HepG2 (cell line): Measurements from ENCODE around the gene ADGRG4. TPM values are rescaled to one million over a fixed set of nuclear protein-coding genes. Genes with fewer than 3 reads are reported as not detected.

Source experiments
- ATAC-seq: fragments of 200-7000 bp; cut with Tn5 transposase; 3 replicates; pipeline ENCODE4 v1.9.1; 2020; ENCODE audit warnings: mild to moderate bottlenecking, moderate library complexity
- BruUV-seq: library from RNA; stranded (reverse); fragments of 400-500 nt; replicated peaks from 2 replicates; lab custom pipeline; 2021; lab: Mats Ljungman, UMichigan
- CTCF ChIA-PET: fragments of 300-600 bp; formaldehyde crosslinking; extraction: SDS; loops from one replicate; lab custom pipeline; 2021; ENCODE audit warnings: low total read pairs, inconsistent platforms, low intra/inter-chr PET ratio; lab: Yijun Ruan, JAX
- POLR2A ChIA-PET: fragments of 350-600 bp; sonication (Branson Sonifier 250); formaldehyde crosslinking; loops from one replicate; lab custom pipeline; 2020; ENCODE audit warnings: antibody characterized with exemption, inconsistent platforms; lab: Yijun Ruan, JAX
- DNase-seq: peaks from one replicate; pipeline ENCODE4 v3.0.0-alpha.2; 2015; ENCODE audit warnings: low spot score
- FAIRE-seq: peaks from 3 replicates; lab custom pipeline; 2011; peaks lifted over from hg19 to GRCh38; lab: Jason Lieb, UNC
- H2AFZ ChIP-seq: one replicate; pipeline ENCODE4 v1.6.1; 2011; ENCODE audit warnings: low read length, inconsistent platforms
- H3K27ac ChIP-seq: fragments of 300-600 bp; 3 replicates; pipeline ENCODE4 v1.8.0; 2011; ENCODE audit warnings: mixed run types, mild to moderate bottlenecking, mixed read lengths, low read length, inconsistent platforms; ENCODE audit not compliant: insufficient read depth; ENCODE audit errors: extremely low read length
- H3K27me3 ChIP-seq, 2 experiments: fragments of 200-600 bp in 1 of 2; 2 replicates in 1 of 2; 3 replicates in 1 of 2; pipeline versions ENCODE4 v1.6.0 to v1.8.0; 2011; ENCODE audit warnings: low read length in 2 of 2, mild to moderate bottlenecking in 2 of 2, moderate library complexity in 2 of 2, inconsistent platforms in 1 of 2; ENCODE audit not compliant: insufficient read depth in 2 of 2, control insufficient read depth in 1 of 2
- H3K36me3 ChIP-seq, 2 experiments: fragments of 200-600 bp in 1 of 2; replicated peaks in 1 of 2; 2 replicates in 1 of 2; 3 replicates in 1 of 2; pipeline versions ENCODE4 v1.5.1 to v1.8.0; 2011; ENCODE audit warnings: low read length in 2 of 2, inconsistent platforms in 1 of 2; ENCODE audit not compliant: insufficient read depth in 2 of 2, control insufficient read depth in 1 of 2
- H3K4me1 ChIP-seq: 2 replicates; pipeline ENCODE4 v1.5.1; 2012; ENCODE audit warnings: low read length, inconsistent platforms; ENCODE audit not compliant: insufficient read depth
- H3K4me2 ChIP-seq: 2 replicates; pipeline ENCODE4 v1.6.0; 2011; ENCODE audit warnings: low read depth, low read length, inconsistent platforms
- H3K4me3 ChIP-seq, 3 experiments: fragments of 200-600 bp in 1 of 3; sonication (generic), shearing (Covaris generic) in 1 of 3; replicated peaks in 1 of 3; 2 replicates each; pipeline ENCODE4 v1.5.1; 2011 to 2016; ENCODE audit warnings: low read length in 3 of 3, inconsistent platforms in 2 of 3, low read depth in 2 of 3, mild to moderate bottlenecking in 2 of 3, control low read depth in 1 of 3, mixed read lengths in 1 of 3; ENCODE audit not compliant: insufficient read depth in 1 of 3
- H3K79me2 ChIP-seq: one replicate; pipeline ENCODE4 v1.6.1; 2011; ENCODE audit warnings: low read length, inconsistent platforms; ENCODE audit not compliant: insufficient read depth
- H3K9ac ChIP-seq: 2 replicates; pipeline ENCODE4 v1.6.0; 2011; ENCODE audit warnings: mild to moderate bottlenecking, low read depth, low read length, inconsistent platforms; ENCODE audit not compliant: insufficient read depth
- H3K9me3 ChIP-seq: 2 replicates; pipeline ENCODE4 v1.5.1; 2012; ENCODE audit warnings: mild to moderate bottlenecking, low read length
- H4K20me1 ChIP-seq: 2 replicates; pipeline ENCODE4 v1.6.0; 2011; ENCODE audit warnings: inconsistent platforms, mild to moderate bottlenecking, low read length, moderate library complexity; ENCODE audit not compliant: insufficient read depth
- BATF2 ChIP-seq: sonication (generic); formaldehyde crosslinking; IDR thresholded peaks from 2 replicates; pipeline ENCODE4 v1.8.0; 2022; ENCODE audit warnings: mild to moderate bottlenecking, missing genetic modification reagents, moderate library complexity
- FOXO1 ChIP-seq: sonication (generic); formaldehyde crosslinking; IDR thresholded peaks from 2 replicates; pipeline ENCODE4 v1.4.0; 2020; ENCODE audit warnings: missing genetic modification reagents
- KLF13 ChIP-seq: sonication (generic); formaldehyde crosslinking; IDR thresholded peaks from 2 replicates; pipeline ENCODE4 v1.4.0; 2020; ENCODE audit warnings: mild to moderate bottlenecking, missing genetic modification reagents
- LCORL ChIP-seq, 2 experiments: fragments of 450-650 bp in 1 of 2; sonication (generic) in 1 of 2; formaldehyde crosslinking in 1 of 2; IDR thresholded peaks; 2 replicates each; pipeline versions ENCODE4 v1.5.0 to v1.6.1; 2017 to 2020; ENCODE audit warnings: antibody characterized with exemption in 1 of 2, missing genetic modification reagents in 1 of 2
- POLR2AphosphoS2 ChIP-seq: IDR thresholded peaks from 2 replicates; pipeline ENCODE4 v1.6.1; 2011; ENCODE audit warnings: low read depth, low read length, improper control_type of control experiment
- SIN3A ChIP-seq: IDR thresholded peaks from 2 replicates; pipeline ENCODE4 v1.6.1; 2011; ENCODE audit warnings: low read depth, mild to moderate bottlenecking, control low read depth, low read length, borderline replicate concordance
- THYN1 ChIP-seq: sonication (generic); formaldehyde crosslinking; IDR thresholded peaks from 2 replicates; pipeline ENCODE4 v1.8.1; 2023; ENCODE audit warnings: low read depth, mild to moderate bottlenecking, moderate library complexity, missing genetic modification reagents, borderline replicate concordance
- ZNF317 ChIP-seq: sonication (generic); formaldehyde crosslinking; IDR thresholded peaks from 2 replicates; pipeline ENCODE4 v1.5.0; 2020; ENCODE audit warnings: mild to moderate bottlenecking, missing genetic modification reagents
- ZNF513 ChIP-seq: sonication (generic); formaldehyde crosslinking; conservative IDR thresholded peaks from 2 replicates; pipeline ENCODE4 v1.5.0; 2020; ENCODE audit warnings: missing genetic modification reagents
- ZNF674 ChIP-seq: sonication (generic); formaldehyde crosslinking; IDR thresholded peaks from 2 replicates; pipeline ENCODE4 v1.5.0; 2020; ENCODE audit warnings: low read depth, mild to moderate bottlenecking, missing genetic modification reagents
- ZNF7 ChIP-seq: IDR thresholded peaks from 2 replicates; pipeline ENCODE4 v1.6.1; 2016; ENCODE audit warnings: missing biosample characterization, missing genetic modification reagents
- WGBS: methylation state at CpG from one replicate; pipeline ENCODE4 v1.1.6; 2017; ENCODE audit warnings: low lambda C conversion rate; 5-methylcytosine and 5-hydroxymethylcytosine counted together
- in situ Hi-C: cut with HindIII; loops from 2 replicates; pipeline ENCODE4 v1.10.0; 2017; ENCODE audit warnings: low pct_unique_long_range_greater_than_20kb; ENCODE audit not compliant: extremely low pct_ligation_motif_present
- intact Hi-C: fragments of 100-400 bp; cut with micrococcal nuclease; formaldehyde crosslinking; loops from one replicate; pipeline ENCODE4 v1.10.0; 2022; ENCODE audit not compliant: unreplicated experiment
- polyA plus RNA-seq, 8 experiments: library from polyadenylated mRNA; depleted of rRNA in 3 of 8; stranded (reverse) in 7 of 8; unstranded in 1 of 8; fragments of >200 nt; fragmentation: Illumina TruSeq in 4 of 8; extraction: Trizol in 4 of 8; gene quantifications; 2 replicates each; pipeline versions ENCODE4 v1.2.1 to v1.2.3, GENCODE V29; 2011 to 2016; ENCODE audit warnings: low read depth in 4 of 8, missing spikeins in 1 of 8, mixed read lengths in 1 of 8; ENCODE audit not compliant: insufficient read depth in 1 of 8
- total RNA-seq, 5 experiments: library from RNA; depleted of rRNA; stranded (reverse); fragments of >200 nt; fragmentation: Illumina TruSeq; extraction: Trizol; gene quantifications; 2 replicates each; pipeline ENCODE4 v1.2.3, GENCODE V29; 2016; ENCODE audit warnings: low read depth in 1 of 5

Gene ADGRG4
- total and polyA plus RNA-seq, 2 of the 13 experiments (the other 11 are each of a cell fraction or from before 2014, with no cell fraction given) = not detected

- H3K9me3 ChIP-seq = no peaks in the 10 kb centered on the region
- no peaks in the 10 kb centered on the region for H3K4me1 ChIP-seq
- intact Hi-C loops = no loop called here
- no peak overlapping the region for H3K4me3 ChIP-seq
- no peak overlapping the region for H3K9ac ChIP-seq
- ATAC-seq (no peak), FAIRE-seq (no peak)
- in situ Hi-C loops = no loop called here
- H3K27me3 ChIP-seq = no peaks in the 10 kb centered on the region
- CTCF ChIA-PET = no interaction called here
- H4K20me1 ChIP-seq = no peaks in the 10 kb centered on the region
- no peak overlapping the region for H3K4me2 ChIP-seq
- H3K36me3 ChIP-seq = no peaks in the 10 kb centered on the region
- H2AFZ ChIP-seq = no peak overlapping the region
- H3K79me2 ChIP-seq = no peaks in the 10 kb centered on the region
- TF ChIP-seq LCORL (IDR thresholded peaks at IDR 0.05) (no peak), LCORL (CRISPR knock-in tag; IDR thresholded peaks at IDR 0.05) (no peak), POLR2AphosphoS2 (no peak), ZNF674 (CRISPR knock-in tag) (no peak), SIN3A (no peak), ZNF7 (CRISPR knock-in tag) (no peak), ZNF513 (CRISPR knock-in tag) (no peak), BATF2 (CRISPR knock-in tag) (no peak), ZNF317 (no peak), KLF13 (CRISPR knock-in tag) (no peak), THYN1 (CRISPR knock-in tag) (no peak), FOXO1 (no peak)
- TF ChIP-seq, all 625 proteins: peak for 0
- WGBS = 79% methylated on average over 6 of the region's 6 CpGs
- POLR2A ChIA-PET = no interaction called here
- no peak overlapping the region for H3K27ac ChIP-seq
- BruUV-seq = no TSS peak
- DNase-seq = no peak
These were observed 145.4 kb downstream of the ADGRG4 start for GRCh38 chrX:136446208-136446607.
